SIG-M5 treated with dmso at 0.1 percent for 504 hours (cell line): Measurements from ENCODE around the gene CR1.
"Not testable (repeated sequence)": the region's sequence is repeated elsewhere in the genome, so short reads cannot be mapped to it uniquely, and the experiment has no call there.

Experiments
- DNase-seq: peaks from one replicate; lab custom pipeline; 2025; ENCODE audit not compliant: unreplicated experiment; lab: John Stamatoyannopoulos, UW

CR1 gene

GRCh38 chr1:207495801-207496792 is at the start of gene CR1:
TSS of gene CR1 (plus strand) at chr1:207496157. CDS start at chr1:207496268, 111 bp downstream.
- DNase-seq: peak; percentile 52

DNA sequence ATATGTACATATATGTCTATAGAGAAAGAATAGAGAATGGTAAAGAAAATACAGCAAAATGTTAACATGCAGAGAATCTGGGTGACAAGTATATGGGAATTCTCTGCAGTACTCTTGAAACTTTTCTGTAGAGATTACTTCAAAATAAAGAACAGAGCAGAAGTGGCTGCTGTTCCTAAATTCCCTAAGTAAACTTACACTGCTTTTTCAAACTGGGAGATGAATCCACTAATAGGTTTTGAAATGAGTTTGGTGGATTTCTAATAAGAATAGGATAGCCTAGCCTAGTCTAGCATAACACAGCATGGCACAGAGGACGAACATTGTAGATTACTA is 42.3 kb upstream of the CR1 start:
- DNase-seq: no peak

- no peak for DNase-seq
These were observed 41.7 kb upstream of the CR1 start, which contains the start of gene CR2 for GRCh38 chr1:207454046-207454964. TSS of gene CR2 (plus strand) at chr1:207454328. CDS start at chr1:207454419, 91 bp downstream.

- DNase-seq: no peak
These were observed 40.7 kb upstream of the CR1 start for GRCh38 chr1:207455183-207455754.

DNA sequence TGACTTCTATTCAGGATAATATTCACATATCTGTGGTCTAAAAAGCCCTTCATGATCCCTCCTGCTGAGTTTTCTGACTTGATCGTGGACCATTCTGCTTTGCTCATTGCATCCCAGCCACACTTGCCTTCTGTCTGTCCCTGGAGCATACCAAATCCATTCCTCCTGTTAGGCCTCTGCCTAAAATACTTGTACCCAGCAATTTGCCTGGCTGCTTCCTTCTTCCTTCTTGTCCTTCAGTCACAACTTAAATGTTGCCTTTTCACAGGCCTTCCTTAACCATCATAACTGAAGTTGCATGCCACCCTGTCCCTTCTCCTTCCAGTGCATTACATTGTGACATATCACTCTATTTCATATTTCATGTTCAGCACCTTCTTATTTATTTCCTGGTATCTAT is 37.5 kb upstream of the CR1 start:
- no peak for DNase-seq

- no peak for DNase-seq
These were observed 36.9 kb upstream of the CR1 start for GRCh38 chr1:207459008-207459407.

- DNase-seq: no peak
These were observed 34.3 kb upstream of the CR1 start for GRCh38 chr1:207461649-207462048.

DNA sequence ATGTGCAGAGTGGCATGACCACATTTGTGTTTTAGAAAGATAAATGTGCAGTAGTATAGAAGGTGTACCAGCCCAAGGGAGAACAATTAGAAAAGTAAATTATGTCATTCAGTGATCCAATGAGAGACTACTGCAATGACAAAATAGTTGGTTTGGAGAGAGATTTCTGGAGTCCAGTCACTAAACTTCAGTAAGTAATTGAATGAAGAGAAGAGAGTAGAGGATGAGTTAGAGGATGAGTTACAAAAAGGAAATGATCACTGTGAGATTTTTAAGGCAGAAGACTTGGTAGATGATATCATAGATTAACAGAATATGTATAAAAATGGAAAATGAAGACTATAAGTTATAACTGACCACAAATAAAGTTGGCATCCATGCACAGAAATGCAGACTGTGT is 33.4 kb upstream of the CR1 start:
- DNase-seq: no peak

- DNase-seq: no peak
These were observed 32.9 kb upstream of the CR1 start for GRCh38 chr1:207463021-207463420.

- no peak for DNase-seq
These were observed 32.4 kb upstream of the CR1 start for GRCh38 chr1:207463571-207463970.

DNA sequence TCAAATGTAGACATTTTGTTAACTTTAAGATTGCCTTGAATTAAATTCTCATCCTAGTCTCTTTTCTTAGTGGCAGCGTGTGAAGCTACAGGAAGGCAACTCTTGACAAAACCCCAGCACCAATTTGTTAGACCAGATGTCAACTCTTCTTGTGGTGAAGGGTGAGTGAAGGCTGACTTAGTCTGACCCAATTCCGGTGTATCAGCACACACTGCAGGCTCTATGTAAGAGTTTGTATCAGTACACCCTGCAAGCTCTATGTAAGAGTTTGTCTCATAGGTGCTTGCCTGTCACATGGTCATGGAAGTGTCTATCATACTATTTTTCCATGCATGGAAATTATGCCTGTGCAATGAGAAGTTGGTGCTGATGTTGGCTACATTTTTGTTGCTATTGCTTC is 25.0 kb upstream of the CR1 start:
- no peak for DNase-seq

GRCh38 chr1:207474210-207474609 is 21.7 kb upstream of the CR1 start:
- no peak for DNase-seq

- no peak for DNase-seq
These were observed 9.8 kb upstream of the CR1 start for GRCh38 chr1:207486198-207486597.

- DNase-seq: no peak
These were observed 8.3 kb upstream of the CR1 start for GRCh38 chr1:207487636-207488035.

GRCh38 chr1:207493212-207493611 is 2.7 kb upstream of the CR1 start:
- no peak for DNase-seq

DNA sequence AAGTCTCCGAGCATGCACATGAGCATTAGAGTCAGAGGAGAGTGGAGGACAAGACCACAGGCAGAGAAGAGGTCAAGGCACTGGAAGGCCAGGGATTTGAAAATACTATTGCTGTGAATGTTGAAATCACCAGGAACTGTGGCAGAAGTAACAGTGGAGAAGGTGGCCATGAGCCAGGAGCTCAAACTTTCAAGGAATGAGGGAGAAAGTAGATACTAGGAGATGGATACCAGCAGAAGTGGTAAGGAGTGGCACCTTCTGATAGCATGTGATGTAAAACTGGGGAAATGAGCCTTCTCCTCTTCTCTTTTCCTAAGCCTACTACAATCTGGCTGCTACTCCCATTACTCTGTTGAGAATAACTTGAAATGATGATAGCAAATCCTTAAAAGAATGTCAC is 1.8 kb upstream of the CR1 start:
- DNase-seq: no peak

DNA sequence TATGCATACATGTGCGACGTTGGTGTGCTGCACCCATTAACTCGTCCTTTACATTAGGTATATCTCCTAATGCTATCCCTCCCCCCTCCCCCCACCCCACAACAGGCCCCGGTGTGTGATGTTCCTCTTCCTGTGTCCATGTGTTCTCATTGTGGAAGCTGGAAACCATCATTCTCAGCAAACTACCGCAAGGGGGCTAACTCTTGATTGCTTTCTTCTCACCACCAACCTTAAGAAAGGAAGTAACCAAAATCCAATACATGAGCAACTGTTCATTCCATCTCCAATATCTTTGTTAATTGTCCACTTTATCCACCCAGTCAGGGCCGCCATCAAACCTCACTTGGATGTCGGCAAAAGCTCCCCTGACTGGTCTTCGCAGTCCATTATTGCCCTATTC is 676 bp upstream of the CR1 start:
- DNase-seq: not testable (repeated sequence)

DNA sequence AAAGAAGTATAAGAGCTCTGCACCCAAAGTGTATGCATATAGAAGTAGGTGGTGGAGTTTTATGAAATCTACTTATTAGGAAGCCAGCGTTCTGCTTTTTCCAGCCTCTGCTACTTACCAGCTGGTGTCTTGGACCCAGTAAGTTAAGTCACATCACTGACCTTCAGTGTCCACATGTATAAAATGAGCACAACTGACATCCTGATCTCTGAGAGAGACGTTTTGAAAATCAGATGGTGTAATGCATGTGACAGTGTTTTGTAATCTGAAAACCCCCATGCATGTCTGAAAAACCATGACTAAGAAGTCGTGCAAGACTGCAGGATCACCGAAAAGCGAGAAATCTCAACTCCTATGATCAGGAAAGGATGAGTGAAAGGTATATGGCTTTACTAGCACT is 2.0 kb downstream of the CR1 start:
- peak; percentile 80 for DNase-seq

GRCh38 chr1:207499573-207499972 is 3.6 kb downstream of the CR1 start:
- DNase-seq: peak; percentile 84

- DNase-seq: no peak
These were observed 4.3 kb downstream of the CR1 start for GRCh38 chr1:207500306-207500705.

GRCh38 chr1:207501071-207501470 is 5.1 kb downstream of the CR1 start:
- no peak for DNase-seq
